Skin epidermis (tissue), 12 donors: ENCODE data around the gene USP36.
"Not testable (repeated sequence)": the region's sequence is repeated elsewhere in the genome, so short reads cannot be mapped to it uniquely, and the experiment has no call there.

Source experiments
- H3K27ac ChIP-seq, 21 experiments: fragments of 200-600 bp; sonication (generic) in 11 of 21; one replicate each; pipeline ENCODE4 v1.5.0; 2020; ENCODE audit warnings: mild to moderate bottlenecking in 3 of 21, inconsistent platforms in 2 of 21, moderate library complexity in 2 of 21
- H3K4me3 ChIP-seq, 7 experiments: fragments of 200-600 bp; sonication (generic) in 2 of 7; one replicate each; pipeline ENCODE4 v1.5.0; 2020; ENCODE audit warnings: inconsistent platforms in 2 of 7, mild to moderate bottlenecking in 2 of 7, moderate library complexity in 1 of 7

The USP36 gene

DNA sequence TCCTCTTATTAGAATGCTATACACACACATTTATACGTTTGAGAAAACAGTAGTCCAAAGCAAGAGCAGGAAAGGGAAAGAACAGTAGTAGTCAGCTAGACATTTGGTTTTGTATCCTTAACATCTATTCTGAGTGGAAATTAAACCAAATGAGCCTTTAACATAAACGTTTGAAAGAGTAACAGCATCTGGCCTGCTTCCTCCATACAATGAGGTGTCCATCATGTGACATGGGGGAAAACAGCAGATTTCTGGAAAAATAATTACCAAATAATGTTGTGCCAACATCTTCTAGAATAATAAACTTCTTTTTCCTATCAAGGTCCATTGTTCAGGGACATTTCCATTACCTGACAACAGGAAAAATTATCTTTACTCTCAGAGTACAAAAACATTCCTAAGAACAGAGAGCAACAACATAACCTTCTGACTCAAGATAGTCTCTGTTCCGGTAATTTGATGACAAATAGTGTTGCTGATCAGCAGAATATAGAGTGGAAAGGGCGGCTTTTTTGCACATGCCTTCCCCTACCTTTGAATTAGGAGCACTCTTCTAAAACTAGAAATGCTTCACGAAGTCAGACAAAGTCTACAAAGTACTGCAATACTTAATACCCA is 78.7 kb downstream of the USP36 start:
- no peak overlapping the region for H3K4me3 ChIP-seq
- H3K27ac ChIP-seq, result peak overlapping the region in 6 of 21 experiments; percentile 7 to 72 (median 36)

GRCh38 chr17:78759969-78760352 is 80.7 kb downstream of the USP36 start:
- Histone ChIP-seq H3K27ac (peak overlapping the region in 11 of 21 experiments; percentile 42 to 89 (median 70)), H3K4me3 (no peak overlapping the region)

GRCh38 chr17:78759203-78759968 is 81.2 kb downstream of the USP36 start:
- no peak overlapping the region for H3K4me3 ChIP-seq
- H3K27ac ChIP-seq, result peak overlapping the region in 18 of 21 experiments; percentile 1 to 89 (median 64)

- Histone ChIP-seq H3K27ac (peak overlapping the region in 1 of 21 experiments; percentile 49), H3K4me3 (no peak overlapping the region)
These were observed 87.0 kb downstream of the USP36 start for GRCh38 chr17:78753316-78754250.

DNA sequence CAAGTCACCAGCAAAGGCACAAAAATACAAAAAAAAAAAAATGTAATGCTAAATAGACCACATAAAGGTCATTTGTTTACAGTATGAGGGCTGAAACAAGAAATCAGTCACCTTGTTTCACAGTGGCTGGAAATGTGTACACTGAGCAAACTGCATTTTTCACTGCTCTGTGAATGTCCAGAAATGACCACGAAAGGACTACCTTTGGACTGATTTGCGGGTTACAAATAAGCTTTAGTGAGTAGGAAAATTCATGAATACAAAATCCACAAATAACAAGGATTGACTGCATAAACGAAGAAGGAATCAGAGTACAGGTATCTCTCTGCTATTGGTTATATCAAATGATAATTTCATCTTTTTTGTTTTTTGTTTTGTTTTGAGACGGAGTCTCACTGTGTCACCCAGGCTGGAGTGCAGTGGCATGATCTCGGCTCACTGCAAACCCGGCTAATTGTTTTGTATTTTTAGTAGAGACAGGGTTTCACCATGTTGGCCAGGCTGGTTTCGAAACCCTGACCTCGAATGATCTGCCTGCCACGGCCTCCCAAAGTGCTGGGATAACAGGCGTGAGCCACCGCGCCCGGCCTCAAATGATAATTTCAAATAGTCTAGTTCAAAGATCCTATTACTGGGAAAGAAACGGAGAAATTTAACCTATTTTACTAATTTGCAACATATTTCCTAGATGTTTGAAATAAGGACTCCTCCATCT is 89.0 kb downstream of the USP36 start:
- peak overlapping the region in 2 of 21 experiments; percentile 25 to 49 for H3K27ac ChIP-seq
- no peak overlapping the region for H3K4me3 ChIP-seq

GRCh38 chr17:78751000-78751399 is 89.6 kb downstream of the USP36 start:
- not testable (repeated sequence) for H3K4me3 ChIP-seq
- H3K27ac ChIP-seq, result peak overlapping the region in 2 of 21 experiments; percentile 25 to 49

DNA sequence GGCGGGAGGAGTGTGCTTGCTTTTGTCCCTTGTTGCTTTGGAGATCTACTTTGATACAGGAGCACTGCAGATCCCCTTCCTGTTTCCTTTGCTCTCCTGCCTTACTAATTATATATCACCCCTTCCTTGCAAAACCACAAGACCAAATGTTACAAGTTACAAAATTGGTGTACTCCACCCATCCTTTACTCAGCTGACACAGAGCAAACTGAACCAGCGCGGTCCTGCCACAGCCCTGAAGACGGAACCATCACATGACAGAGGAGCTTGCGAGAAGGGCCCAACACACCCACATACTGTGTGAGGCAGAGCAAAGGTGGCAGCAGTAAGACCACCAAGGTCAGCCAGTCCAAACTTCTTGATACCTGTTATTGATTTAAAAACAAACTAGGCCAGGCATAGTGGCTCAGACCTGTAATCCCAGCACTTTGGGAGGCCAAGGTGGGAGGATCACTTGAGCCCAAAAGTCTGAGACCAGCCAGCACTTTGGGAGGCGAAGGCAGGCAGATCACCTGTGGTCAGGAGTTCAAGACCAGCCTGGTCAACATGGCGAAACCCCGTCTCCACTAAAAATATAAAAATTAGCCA is 91.8 kb downstream of the USP36 start:
- H3K4me3 ChIP-seq, result no peak overlapping the region
- peak overlapping the region; percentile 34 to 92 (median 77) for H3K27ac ChIP-seq

GRCh38 chr17:78748048-78748729 is 92.4 kb downstream of the USP36 start:
- Histone ChIP-seq H3K4me3 (no peak overlapping the region), H3K27ac (peak overlapping the region in 20 of 21 experiments; percentile 39 to 92 (median 77))

DNA sequence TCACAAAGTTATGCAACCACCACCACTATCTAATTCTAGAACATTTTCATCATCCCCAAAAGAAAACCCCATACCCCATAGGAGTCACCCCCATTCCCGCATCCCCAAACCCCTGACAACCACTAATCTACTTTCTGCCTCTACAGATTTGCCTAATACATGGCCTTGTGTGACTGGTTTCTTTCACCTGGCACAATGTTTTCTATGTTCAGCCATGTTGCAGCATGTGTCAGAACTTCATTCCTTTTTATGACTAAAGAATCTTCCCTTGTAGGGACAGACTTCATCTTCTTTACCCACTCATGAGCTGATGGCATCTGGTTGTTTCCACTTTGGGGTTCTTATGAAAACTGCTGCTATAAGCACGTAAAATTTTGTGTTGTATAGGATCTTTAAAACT is 93.1 kb downstream of the USP36 start:
- H3K27ac ChIP-seq, result peak overlapping the region in 20 of 21 experiments; percentile 39 to 92 (median 77)
- no peak overlapping the region for H3K4me3 ChIP-seq

DNA sequence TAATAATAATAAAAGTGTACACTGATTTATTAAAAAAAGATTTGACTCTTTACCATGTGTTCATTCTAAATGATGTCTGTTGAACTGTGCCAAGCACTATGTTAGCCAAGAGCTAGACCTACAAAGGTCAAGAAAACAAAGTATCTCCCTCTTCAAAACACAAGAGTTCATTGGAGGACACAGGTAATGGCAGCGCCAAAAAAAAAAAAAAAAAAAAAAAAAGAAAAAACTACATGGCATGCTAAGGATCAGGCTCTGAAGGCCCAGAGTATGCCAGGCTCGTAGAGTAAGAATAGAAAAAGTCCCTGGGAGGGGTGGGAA is 93.7 kb downstream of the USP36 start:
- Histone ChIP-seq H3K4me3 (no peak overlapping the region), H3K27ac (peak overlapping the region in 17 of 21 experiments; percentile 4 to 92 (median 78))

GRCh38 chr17:78746263-78746948 is 94.2 kb downstream of the USP36 start:
- H3K27ac ChIP-seq, result peak overlapping the region in 14 of 21 experiments; percentile 4 to 92 (median 71)
- H3K4me3 ChIP-seq, result no peak overlapping the region
